Activated T-cell treated with anti-CD3 and anti-CD28 coated beads for 4 hours (primary cell): ENCODE data around the gene SLC24A2.
"Not testable (repeated sequence)": the region's sequence is repeated elsewhere in the genome, so short reads cannot be mapped to it uniquely, and the experiment has no call there.

Experiments
- DNase-seq: peaks from one replicate; pipeline ENCODE4 v3.0.0-alpha.2; 2020

The SLC24A2 gene

DNA sequence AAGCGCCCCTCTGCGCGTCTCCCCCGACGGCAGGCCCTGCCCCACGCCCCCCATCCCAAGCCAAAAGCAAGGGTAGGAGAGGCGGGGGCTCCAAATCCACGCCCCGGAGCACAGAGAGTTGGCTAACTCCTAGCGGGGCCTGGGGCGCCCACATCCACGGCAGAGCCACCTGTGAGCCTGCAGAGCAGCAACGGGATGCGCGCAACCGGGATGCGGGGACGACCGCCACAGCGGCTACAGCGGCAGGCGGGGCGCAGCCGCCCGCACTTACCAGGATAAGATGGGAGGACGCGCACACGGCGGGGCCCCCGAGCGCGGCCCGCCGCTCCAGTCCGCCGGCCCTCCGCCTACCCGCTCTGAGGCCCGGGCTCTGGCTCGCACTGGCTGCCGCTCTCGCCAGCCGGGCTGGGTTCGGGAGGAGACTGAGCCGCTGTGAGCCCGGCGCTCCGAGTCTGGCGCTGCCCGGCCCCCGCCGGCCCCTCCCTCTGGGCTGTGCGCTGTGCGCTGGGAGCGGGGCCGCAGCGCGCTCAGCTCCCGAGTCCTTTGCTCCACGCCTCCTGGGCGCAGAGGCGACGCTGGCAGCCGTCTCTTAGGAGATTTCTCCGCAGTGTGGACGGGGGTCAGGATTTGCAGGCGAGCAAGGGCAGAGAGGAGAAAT, at the start of gene SLC24A2:
SLC24A2 (minus strand) TSS at position 424 of the 658 bp plus-strand sequence.
- DNase-seq: no peak

DNA sequence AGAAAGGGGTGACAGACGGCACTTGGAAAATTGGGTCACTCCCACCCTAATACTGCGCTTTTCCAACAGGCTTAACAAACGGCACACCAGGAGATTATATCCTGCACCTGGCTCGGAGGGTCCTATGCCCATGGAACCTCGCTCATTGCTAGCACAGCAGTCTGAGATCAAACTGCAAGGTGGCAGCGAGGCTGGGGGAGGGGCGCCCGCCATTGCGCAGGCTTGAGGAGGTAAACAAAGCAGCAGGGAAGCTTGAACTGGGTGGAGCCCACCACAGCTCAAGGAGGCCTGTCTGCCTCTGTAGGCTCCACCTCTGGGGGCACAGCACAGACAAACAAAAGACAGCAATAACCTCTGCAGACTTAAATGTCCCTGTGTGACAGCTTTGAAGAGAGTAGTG, 44.5 kb upstream of the SLC24A2 start:
- DNase-seq: not testable (repeated sequence)

DNA sequence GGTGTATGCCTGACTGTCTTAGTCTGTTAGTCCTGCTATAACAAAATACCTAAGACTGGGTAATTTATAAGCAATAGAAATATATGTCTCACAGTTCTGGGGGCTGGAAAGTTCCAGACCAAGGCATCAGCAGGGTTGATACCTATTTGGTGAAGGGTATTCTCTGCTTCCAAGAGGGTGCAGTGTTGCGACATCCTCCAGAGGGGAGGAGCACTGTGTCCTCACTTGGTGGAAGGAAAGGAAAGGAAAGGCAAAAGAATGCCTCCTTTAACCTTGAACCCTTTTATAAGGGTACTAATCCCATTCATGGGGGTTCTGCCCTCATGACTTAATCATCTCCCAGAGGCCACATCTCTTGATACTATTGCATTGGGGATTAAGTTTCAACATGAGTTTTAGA, 42.0 kb upstream of the SLC24A2 start:
- no peak for DNase-seq

DNA sequence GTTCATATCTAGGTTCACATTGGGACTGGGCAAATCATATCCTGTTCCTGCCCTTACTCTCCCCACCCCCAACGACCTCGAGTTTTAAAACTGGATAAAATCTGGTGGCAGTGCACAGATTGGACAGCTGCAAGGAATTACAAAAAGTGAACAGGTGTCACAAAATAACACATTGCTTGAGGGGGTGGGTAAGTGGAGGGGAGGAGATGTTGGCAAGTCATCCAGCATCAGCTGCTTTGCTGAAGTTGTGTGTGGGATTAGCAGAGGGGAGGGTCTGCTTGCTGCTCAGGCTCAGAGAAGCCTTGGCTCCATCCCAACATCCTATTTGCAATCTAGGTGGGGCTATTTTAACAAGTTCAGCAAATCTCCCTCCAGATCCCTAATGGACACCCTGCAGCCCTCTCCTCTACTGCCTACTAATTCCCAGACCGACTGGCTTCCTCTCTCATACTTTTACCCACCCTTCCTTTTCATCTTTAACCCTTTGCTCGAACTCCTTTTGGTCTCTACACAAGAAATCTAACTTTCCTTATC, 39.8 kb upstream of the SLC24A2 start:
- DNase-seq: no peak

DNA sequence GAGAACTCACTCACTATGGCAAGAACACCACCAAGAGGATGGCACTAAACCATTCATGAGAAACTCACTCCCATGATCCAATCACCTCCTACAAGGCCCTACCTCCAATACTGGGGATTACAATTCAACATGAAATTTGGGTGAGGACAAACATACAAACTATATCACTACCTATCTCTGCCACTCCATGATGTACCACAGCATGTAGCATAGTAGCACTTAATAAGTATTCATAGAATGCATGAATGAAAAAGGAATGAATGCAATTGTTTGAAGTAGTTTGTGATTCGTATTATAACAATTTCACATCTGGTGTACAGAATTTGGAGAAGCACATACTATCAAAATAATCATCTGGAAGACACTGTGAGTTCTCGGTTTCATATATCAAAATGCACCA, 27.9 kb upstream of the SLC24A2 start:
- no peak for DNase-seq

DNA sequence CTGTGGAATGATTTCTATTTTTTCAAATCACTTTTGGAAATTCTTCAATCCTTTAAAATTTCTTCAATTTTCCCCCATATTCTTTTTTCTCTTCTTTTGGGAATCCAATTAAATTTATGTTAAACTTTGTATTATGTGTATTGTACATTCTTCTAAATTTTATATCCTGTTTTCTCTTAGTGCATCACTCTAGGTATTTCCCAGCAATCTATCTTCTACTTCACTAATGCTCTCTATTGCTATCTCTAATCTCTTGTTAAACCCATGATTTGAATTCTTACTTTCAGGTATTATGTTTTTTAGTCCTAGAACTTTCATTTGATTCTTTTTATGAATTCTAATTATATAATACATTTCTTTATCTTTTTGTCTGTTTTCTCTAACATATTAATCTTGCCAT, 23.4 kb upstream of the SLC24A2 start:
- no peak for DNase-seq

DNA sequence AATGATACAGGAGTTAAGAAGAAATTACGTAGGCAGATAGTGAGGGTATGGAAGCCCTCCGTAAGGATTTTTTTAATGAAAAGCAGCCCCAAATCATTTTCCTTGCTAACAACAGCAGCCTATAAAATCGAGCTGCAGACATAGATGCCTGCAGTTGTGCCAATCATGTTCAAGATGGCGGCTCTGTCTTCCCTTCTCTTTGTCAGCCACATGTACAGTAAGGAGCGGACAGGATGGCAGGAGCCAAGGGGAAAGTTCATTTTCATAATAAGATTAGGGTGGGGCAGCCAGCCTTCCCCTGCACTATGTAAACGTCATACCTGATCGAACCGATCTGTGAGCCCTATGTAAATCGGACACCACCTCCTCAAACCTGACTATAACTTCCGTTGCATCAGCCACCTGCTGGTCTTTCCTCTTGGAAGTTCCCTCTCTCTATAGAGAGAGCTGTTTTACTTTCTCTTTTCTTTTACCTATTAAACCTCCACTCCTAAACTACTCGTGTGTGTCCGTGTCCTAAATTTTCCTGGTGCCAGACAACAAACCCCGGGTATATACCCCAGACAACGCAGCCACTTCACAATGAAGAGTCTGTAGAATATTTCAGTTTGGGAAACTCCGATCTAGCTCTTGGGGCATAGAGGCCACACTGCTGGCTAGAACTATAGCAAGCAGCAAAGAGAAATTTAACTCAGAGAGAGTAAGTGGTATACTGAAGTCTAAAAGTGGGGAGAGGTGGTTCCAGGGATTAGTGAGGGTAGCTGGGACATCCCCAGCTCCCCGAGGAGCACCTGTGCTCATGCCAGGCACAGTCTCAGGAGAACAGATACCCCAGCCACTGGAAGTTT, 20.8 kb upstream of the SLC24A2 start:
- DNase-seq: no peak

DNA sequence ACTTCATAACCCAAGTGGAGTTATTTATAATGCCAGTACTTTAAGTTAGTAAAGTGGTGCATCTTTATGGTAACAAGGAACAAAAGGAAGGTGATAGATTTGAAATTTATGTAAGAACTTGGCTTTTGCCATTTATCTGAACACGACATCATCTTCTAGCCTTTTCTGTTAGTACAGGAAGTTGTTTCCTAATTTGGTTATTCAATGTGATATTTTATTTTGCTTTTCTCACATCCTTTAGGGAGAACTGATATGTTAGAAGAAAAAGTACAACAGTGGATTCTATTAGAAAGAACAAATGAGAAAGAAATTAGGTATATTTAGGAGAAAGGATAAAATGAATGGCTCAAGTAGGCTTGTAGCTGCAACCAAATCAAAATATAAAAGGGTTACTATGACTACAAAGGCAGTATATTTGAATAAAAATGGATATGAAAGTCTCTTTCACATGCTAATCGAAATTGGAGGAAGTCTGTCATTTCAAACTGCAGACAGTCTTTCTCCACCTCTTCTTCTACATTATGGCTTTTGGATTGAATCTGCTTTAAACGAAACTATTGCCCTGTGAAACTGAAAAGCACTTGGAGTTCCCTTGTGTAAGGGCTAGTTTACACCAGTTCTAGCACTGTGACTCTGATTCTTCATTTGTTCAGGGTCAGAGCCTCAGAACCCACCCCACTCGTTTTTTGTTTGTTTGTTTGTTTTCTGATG, 18.5 kb upstream of the SLC24A2 start:
- no peak for DNase-seq

DNA sequence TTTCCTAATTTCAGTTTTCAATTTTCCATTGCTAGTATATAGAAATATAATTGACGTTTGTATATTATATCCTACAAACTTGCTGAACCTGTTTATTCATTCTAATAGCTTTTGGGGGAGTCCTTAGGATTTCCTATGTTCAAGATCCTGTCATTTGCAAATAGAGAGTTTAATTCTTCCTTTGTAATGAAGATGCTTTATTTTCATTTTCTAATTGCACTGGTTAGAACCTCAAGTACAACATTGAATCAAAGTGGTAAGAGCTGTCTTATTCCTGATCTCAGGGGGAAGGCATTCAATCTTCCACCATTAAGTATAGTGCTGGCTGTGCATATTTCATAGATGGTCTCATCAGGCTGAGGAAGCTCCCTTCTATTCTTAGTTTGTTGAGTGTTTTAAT, 15.6 kb upstream of the SLC24A2 start:
- no peak for DNase-seq

DNA sequence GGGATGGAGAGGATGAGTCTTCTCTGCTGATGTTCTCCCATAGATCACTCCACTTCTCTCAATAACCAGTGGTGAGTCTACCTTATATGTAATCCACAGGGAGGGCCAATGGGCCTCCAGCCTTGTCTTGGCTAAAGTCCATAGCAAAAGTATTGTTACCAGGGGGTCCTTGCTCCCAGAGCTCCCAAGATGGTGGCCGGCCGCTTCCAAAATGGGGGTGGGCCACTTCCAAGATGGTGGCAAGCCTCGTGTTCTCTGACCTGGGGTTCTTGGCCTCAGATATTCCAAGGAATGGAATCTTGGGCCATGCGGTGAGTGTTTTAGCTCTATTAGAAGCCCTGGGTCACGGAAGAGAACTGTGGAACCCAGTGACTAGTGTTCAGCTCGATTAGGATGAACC, 12.0 kb upstream of the SLC24A2 start:
- DNase-seq: no peak

DNA sequence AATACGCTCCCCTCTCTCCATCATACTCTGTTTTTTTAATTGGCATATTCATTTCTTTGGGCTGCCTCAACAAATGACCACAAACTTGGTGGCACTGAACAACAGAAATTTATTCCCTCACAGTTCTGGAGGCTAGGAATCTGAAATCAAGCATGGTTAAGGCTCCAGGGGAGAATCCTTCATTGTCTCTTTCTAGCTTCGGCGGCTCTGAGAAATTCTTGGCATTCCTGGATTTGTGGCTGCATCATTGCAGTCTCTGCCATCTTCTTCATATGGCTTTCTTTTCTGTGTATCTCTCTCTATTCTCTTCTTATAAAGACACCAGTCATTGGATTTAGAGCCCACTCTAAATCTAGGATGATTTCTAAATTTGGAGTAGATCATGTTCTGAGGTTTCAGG, 10.9 kb upstream of the SLC24A2 start:
- DNase-seq: no peak

DNA sequence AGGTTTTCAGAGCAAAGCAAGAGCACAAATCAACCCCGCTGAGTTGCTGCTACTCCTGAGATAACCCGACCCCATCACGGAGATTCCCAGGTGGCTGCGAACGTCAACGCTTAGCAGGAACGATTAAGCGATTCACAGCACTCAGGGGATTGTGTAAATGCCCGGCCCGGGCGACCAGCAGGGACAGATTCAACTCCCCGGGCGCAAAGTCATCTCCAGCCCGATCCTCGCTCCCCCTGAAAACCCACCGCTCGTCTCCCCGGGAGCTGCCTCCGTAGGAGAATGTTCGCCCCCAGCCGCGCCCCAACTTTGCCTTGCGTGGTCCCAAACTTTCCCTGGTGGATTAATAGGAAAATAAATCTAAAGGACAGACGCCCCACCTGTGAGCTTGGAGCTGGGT, 685 bp downstream of the SLC24A2 start:
- DNase-seq: no peak

DNA sequence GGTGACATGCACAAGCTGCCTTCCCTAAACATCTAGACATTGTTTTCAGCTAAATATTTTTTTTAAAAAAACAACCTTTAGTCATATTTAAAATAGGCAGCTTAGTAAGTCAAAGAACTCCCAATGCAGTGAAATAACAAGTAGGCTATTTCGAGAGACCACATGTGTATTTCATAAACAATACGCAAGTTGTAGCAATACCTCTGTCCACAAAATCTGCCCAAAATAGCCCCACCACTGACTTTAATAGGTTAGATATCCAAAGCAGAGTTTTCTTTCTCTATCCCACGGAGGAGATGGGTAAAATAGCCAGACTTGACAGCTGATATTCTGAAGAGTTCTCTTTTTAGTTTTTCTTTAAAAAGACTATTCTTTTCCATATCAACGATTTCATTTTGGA, 1.2 kb downstream of the SLC24A2 start:
- DNase-seq: no peak

DNA sequence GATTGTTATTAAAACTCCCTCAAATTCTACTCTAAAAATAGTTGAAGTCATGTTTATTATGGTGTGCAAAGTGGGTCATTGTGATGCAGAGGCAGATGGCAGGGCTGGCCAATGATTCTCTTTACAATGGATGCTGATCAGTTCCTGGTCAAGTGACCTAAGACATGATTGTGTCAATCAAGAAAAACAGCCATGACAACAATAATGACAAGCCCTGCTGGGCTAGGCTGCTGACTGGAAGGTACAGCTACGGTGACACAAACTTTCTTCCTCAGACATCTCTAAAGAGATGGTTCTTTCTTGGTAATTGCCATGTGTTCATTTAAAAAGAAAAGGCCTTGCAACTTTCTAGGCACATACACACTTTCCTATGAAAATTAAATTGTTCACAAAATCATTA, 3.6 kb downstream of the SLC24A2 start:
- DNase-seq: no peak

DNA sequence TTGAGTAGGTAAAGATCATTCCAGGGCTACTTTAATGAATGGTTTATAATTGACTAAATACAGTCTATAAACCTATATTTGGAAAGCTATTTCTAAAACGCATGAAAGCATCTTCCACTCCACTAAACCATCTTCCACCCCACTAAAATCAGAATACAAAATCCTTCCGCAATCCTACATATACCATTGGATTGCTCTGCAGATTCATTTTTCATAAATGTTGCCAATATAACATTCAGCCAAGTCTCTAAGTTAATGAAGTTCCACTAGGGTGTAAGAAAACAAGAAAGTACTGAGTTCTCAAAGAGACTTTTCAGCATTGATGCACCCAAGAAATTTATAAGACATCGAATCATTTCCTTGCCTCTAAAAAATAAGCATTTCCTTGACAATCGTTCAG, 4.7 kb downstream of the SLC24A2 start:
- DNase-seq: no peak

DNA sequence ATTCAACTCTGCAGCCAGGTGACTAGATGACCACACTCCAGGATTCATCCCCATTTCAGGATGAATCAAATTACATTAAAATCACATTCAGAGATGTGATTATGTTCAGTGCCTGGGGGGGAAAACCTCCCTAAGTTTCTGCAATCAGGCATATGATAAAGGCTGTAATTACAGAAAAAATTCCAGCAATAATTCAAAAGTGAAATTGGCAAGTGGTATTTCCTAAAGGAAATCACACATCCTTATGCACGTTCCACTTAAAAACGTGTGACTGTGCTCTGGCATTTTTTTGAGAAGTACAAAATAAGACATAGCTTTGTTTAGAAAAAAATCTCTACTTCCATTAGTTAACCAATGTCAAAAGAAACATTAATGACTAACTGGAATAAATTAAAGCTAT, 5.3 kb downstream of the SLC24A2 start:
- DNase-seq: no peak

DNA sequence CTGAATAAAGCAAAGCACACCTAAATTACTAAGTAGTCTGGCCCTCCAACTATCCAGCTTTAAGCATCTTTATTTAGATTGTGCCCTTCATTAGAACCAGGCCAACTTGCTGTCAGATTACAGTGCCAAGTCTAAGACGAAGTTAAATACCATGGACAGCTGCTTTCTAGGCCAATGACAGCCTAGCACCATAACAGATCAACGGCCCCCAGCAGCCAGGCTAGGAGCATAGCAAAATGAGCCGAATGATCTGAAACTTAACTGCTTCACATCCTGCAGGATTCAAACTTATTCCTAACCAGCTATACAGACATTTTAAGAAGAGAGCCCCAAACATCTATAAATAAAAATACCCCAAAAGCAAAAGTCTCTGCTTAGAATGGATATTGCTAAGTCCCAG, 6.8 kb downstream of the SLC24A2 start:
- no peak for DNase-seq

DNA sequence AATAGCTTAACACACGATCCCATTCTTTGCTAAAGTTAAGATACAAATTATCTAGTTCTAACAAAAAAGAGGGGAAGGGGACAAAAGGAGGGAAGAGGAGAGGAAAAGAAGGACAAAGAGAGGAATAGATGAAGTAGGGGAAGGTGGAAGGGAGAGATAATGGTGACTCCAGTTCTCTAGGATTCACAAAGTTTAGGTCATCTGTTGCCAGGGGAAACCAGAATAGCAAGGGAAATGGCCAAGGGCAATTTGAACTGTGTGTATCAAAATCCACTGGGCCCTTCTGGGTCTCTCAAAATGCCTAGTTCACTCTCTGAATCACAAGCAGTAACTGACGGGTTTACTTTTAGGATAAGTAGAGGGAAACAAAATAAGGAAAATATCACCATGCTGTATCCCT, 7.6 kb downstream of the SLC24A2 start:
- no peak for DNase-seq

DNA sequence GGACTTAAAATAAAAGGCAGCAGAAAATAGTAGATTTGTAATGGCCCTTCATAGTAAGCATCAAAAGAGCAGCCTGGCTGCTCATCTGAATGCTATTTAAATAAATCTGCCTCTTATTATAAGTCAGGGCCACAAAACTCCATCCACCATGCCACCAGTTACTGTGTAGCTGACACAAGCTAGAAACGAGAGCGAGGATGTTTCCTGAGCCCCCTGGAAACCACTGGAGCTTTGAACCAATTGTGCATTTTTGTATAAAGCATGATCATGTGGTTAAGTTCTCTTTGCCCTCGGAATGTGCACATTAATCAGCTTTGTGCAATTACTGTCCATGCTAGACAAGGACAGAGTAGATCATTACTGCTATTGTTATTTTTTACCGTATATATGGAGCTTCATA, 17.4 kb downstream of the SLC24A2 start:
- no peak for DNase-seq

DNA sequence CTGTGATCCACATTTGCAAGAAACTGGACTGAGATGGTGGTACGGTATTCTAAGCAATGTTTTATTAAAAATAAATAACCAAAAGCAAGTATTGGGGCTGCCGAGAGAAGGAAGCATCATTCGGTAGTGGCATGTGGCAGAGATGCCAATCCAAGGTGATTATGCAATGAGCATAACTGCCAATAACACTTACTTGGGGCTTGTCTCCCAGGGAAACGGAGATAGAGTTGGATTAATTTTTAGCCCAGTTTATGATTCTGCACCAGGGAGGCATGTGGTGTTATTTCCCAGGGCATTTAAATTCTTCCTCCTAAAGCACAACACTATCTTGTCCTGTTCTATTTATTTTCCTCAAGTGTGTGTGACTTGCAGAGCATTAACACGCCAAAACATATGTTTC, 17.9 kb downstream of the SLC24A2 start:
- no peak for DNase-seq

DNA sequence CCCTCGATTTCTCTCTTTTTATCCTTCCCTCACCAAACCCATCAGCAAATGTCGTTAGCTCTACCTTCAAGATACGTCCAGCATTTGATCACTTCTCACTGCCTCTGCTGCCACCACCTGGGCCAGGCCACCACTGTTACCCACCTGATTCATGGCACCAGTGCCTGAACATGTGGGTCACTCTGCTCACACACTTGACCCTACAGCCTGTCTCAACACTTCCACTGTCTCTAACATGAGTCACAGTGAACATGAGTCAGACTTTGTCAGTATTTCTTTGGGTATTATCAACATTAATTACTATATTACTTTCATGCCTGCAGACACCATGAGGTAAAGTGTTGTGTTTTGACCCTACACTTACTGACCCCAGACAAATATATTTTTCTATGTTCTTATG, 19.6 kb downstream of the SLC24A2 start:
- no peak for DNase-seq

DNA sequence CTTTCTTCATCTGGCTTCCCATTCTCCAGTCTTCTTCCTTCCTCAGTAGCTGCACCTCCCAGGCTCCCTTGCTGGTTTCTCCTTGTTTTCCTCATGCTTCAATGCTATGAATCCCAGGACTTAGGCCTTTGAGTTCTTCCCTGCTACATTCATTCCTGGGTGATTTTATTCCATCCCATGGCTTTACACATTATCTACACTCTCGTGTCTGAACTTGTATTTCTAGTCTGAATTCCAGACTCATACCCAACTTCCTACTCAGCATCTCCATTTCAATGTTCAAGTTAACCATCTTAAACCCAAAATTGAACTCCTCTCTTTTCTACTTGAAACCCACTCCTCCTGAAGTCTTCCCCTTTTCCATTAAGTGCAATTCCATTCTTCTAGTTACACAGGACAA, 20.0 kb downstream of the SLC24A2 start:
- DNase-seq: no peak

DNA sequence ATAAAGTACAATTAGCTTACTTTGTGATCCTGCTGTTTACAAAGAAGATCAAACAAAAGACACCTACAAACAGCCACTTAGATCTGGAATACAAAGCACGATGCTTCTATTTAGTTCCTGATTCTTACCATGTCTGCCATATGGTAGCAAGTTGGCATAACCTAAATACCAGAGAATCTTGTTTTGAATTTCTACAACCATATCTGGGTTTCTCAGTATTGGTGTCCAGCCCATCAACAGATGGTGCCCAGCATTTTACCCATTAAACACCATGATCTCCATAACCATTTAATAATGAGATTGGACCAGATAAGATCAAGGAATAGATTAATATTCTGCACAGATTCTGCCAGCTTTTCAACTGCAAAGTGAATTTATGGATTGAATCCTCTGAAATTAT, 29.8 kb downstream of the SLC24A2 start:
- DNase-seq: no peak

DNA sequence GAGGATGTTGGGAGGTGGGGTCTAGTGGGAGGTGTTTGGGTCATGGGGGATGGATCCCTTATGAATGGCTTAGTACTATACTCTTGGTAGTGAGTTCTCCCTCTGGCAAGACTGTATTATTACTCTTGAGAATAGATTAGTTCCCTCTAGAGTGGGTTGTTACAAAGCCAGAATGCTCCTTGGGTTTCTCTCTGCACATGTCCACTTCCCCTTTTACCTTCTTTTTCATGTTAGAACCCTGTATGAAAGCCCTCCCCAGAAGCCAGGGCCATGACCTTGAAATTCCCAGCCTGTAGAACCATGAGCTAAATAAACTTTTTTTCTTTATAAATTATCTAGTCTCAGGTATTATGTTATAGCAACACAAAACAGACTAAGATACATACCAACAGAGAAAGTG, 31.1 kb downstream of the SLC24A2 start:
- no peak for DNase-seq
